Amniotic stem cell (primary cell): Measurements from ENCODE around the gene TOP1.
"Not testable (repeated sequence)": the region's sequence is repeated elsewhere in the genome, so short reads cannot be mapped to it uniquely, and the experiment has no call there.

Experiments used
- DNase-seq: peaks from one replicate; lab custom pipeline; 2025; lab: John Stamatoyannopoulos, UW

TOP1 gene

GRCh38 chr20:41132388-41132775, 103.8 kb downstream of the TOP1 start:
- DNase-seq = not testable (repeated sequence)

DNA sequence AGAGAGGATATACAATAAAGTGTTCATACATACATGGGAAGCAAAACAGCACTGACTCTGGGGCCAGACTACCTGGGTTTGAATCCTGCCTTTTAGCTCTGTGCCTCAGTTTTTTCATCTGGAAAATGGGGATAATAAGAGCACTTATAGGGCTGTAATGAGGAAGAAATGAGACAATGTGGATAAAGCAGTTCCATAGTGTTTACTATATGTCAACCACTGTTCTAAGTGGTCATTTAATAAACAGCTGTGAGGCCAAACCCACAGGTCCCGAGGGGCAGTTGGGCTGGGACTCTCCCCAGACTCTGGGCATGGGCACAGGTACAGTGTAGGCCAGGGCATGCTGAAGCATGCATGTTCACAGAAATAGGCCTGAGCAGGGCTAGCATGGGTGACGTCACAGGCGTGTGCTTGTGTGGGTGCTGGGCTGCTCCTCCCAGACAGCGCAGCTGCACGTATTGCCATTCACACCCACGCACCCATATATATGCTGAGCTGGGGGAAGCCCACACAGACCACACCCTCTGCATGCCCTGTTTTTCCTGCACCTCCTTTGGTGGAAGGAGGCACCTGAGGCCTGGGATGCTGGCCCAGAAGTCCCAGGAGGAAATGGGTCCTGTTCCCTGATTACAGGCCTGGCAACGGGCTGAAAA, 105.2 kb downstream of the TOP1 start:
- no peak for DNase-seq

DNA sequence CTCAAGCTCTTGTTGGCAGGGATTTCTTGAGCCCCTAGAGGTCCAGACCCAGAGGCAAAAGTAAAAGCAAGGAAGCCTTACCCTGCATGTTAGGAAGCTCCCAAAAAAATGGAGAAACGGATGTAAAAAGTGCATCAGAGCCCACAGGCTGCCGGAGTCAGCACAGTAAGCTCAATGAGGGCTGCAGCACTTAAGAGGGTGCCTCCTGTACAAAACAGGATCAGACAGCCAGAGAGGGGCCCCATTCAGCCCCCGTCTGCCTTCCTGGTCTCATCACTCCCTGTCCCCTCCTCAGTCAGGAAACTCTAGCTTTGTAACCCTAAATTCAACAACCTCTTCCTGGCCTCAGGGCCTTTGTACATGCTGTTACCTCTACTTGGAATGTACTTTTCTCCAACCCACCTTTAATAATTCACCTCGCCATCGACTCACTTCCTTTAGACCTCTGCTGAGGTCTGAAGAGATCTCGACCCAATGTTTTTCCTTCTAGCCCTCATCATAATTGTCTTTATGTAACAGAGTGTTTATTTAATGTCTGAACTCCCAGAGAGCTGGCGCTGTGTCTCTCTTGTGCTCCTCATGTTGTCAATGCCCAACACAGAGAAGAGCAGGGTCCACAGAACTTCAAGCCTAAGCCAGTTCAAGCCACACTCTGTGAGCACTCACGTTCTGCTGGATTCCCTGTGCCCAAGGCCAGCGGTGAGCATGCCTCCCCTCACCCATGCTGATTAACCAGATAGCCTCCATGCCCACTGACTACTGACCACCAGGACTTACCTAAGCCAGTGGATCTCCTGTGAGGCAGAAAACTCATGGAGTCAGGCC, 106.0 kb downstream of the TOP1 start:
- no peak for DNase-seq

DNA sequence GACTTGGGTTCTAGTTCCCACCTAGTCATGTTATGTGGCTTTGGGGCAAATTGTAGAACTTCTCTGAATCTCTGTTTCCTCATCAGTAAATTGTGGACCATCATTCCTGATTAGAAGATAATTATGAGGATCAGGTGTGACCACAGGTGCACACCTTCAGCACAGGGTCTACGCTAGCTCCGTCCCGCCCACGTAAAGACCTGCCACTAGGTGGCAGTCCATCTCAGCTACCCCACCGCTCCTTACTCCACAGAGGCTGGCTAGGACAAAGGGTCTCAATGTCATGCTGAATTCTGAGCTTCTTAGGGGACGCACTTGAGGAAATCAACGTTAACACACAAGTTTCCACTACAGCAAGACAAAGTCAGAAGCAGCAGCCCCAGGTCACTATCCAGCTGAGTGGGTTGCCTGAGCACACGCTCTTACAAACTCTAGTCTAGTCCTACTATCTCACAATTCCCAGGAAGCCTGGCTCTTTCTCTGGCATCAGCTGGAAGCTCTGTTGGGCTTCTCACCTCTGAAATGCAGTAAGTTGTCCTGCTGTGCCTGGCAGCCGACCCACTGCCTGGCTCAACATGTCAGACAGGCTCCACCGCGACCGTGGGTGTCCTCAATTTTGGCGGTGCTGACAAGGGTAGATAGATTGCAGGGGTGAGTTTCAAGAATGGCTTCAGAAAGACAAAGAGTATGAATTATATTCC, 106.7 kb downstream of the TOP1 start:
- no peak for DNase-seq

DNA sequence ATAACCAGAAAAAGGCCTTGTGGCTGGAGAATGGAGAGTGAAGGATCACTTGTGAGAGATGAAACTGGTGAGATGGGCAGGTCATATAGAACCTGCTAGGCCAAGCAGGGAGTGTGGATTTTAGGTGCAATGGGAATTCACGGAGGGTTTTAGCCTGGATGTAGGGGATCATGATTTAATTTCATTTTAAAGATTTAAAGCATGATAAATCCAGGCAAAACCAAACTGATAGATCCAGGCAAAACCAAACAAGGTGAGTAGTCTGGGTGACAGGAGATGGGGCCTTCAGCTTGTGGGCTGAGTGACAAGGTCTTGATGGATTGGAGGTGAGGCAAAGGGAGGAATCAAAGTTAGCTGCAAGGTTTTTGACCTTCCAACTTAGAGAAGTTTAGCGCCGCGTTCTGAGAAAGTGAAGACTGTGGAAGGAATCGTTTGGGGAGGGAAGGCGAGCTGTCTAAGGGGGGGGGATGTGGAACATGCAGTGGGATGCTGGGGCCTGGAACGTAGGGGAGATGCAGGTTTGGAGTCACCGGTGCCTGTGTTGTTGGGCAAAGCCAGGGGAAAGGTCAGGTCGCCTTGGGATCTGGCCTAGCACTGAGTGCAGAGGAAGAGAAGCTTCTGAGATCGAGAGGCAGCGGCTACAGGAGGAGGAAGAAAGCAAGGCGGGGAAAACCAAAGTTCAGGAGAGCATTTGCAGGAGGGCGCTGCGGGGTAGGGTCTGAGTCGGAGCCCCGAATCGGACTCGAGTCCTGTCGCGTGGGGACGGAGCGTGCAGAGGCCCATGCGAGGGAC, 107.5 kb downstream of the TOP1 start:
- no peak for DNase-seq

- DNase-seq = peak; percentile 52
Observed at GRCh38 chr20:41136680-41137613, 108.3 kb downstream of the TOP1 start, which contains the start of gene PLCG1. Gene PLCG1, plus strand, starts transcription at chr20:41137543. Its CDS starts 99 bp downstream, at chr20:41137642.

DNA sequence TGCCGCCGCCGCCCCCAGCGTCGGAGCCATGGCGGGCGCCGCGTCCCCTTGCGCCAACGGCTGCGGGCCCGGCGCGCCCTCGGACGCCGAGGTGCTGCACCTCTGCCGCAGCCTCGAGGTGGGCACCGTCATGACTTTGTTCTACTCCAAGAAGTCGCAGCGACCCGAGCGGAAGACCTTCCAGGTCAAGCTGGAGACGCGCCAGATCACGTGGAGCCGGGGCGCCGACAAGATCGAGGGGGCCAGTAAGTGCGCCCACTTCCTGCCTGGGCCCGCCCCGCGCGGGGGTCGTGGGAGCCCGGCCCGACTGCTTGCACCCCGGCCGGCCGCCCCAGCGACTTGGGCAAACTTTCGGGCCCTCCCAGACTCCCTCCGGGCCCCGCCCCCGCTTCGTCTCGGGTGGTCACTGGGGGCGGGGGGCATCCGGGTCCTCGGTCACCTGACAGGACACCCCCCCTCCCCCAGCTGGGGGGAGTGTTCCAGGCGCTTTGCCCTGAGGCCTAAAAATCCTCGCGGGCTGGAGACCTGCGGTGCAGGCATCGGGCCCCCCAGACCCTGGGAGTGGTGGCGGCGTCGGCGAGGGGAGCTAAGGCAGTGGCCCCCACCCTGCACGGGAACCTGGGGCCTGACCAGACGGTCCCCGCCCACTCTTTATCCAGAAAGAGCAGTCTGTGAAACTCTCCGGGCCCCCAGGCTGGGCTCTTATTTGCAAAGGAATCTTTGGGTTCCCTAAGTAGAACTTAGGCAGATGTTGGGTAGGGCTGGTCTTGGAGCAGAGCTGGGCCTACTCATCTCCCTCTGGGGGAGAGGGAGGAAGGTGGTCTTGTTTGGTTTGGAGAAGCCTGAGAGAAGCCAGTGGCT, 109.2 kb downstream of the TOP1 start:
- DNase-seq = no peak

DNA sequence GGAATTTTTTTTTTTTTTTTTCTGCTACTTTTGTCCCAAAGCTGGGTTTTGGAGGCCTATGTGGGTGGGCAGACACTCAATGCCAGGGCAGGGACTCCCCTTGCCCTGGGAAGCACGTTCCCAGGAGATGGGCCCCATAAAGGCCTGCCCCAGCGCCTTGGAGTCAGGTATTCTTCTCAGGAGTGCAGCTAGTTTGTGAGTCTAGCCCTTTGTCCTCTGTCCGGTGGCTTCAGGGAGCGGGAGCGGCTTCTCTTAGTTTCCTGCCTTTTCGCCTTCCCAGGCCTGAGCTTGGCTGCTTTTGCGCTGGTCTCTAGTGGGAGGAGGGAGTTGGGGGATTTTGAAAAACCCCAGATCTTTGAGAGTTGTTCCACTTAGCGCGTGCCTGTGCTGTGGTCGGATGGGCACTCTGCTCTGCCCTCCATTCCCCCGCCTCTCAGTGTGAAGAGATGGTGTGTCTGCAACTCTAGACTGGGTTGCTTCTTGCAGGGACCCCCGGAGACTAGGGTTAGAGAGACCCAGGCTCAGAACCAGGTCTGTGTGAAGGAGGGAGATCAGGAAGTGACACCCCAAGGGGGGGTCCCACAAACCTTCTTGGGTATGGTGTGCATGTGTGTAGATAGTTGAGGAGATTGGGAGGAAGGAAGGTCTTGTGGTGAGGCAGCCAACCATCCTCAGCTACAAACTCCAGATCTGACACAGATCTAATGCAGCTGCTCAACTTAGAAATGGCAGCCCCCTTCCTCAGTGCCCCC, 110.0 kb downstream of the TOP1 start:
- DNase-seq = no peak

GRCh38 chr20:41139227-41140093, 110.8 kb downstream of the TOP1 start:
- no peak for DNase-seq

- no peak for DNase-seq
Observed at GRCh38 chr20:41140226-41141133, 111.9 kb downstream of the TOP1 start.

- DNase-seq = no peak
Observed at GRCh38 chr20:41141153-41141815, 112.7 kb downstream of the TOP1 start.

DNA sequence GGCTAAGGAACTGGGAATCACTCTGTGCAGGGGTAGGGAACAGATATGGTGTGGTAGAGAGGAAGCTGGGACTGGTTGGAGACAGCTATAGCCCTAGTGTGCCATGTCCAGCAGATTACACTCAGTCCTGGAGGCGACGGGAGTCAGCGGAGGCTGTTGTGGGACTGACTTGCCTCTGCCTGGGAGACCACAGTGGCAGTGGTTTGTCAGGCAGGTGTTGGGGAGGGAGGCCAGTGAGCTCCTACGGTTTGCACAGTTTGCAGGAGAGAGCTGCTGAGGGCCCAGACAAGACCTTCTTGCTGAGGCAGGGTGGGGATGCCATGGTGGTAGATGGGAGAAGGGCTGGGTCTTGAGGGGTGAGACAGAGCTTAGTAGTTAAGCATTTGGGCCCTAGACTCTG, 113.6 kb downstream of the TOP1 start:
- no peak for DNase-seq

DNA sequence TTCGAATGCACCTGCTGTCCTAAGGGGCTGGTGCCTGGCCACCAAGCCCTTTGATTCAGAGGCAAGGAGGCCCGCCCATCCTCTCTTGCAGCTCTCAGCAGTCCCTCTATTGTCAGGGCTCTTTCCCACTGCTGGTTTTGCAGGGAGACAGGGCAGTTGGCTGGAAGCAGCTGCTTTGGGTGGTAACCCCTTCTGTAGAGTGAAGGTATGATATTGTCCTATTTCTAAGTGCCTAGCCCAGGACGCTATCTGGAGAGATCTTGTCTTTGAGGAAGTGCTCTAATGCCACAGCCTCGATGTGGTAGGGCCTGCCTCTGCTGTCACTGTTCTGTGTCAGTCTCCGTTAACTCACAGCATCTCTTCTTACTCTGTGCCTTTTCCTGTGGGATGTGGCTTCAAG, 114.3 kb downstream of the TOP1 start:
- no peak for DNase-seq

GRCh38 chr20:41143354-41143753, 114.7 kb downstream of the TOP1 start:
- DNase-seq = no peak

GRCh38 chr20:41145317-41145716, 116.7 kb downstream of the TOP1 start:
- no peak for DNase-seq

GRCh38 chr20:41145821-41146620, 117.4 kb downstream of the TOP1 start:
- DNase-seq = no peak
